ENCODE results near the gene DNAJC22. TPM values are rescaled to one million over a fixed set of nuclear protein-coding genes. Genes with fewer than 3 reads are reported as not detected.
"Not testable (repeated sequence)": the region's sequence is repeated elsewhere in the genome, so short reads cannot be mapped to it uniquely, and the experiment has no call there.

DNAJC22 gene
- total RNA-seq, 4 donors from 2014 or later: 5.0 to 57.8 (median 56.4) TPM

GRCh38 chr12:49377386-49377785 lies 30.7 kb downstream of the DNAJC22 start:
- no peak for DNase-seq
- H3K4me1 ChIP-seq: no peaks in the 10 kb centered on the region
- H3K36me3 ChIP-seq: no peaks in the 10 kb centered on the region
- no peak overlapping the region for H3K4me3 ChIP-seq
- no peaks in the 10 kb centered on the region for H3K9me3 ChIP-seq
- H3K27me3 ChIP-seq: no peaks in the 10 kb centered on the region
- H3K27ac ChIP-seq: no peak overlapping the region
- TF ChIP-seq, protein P1, sequence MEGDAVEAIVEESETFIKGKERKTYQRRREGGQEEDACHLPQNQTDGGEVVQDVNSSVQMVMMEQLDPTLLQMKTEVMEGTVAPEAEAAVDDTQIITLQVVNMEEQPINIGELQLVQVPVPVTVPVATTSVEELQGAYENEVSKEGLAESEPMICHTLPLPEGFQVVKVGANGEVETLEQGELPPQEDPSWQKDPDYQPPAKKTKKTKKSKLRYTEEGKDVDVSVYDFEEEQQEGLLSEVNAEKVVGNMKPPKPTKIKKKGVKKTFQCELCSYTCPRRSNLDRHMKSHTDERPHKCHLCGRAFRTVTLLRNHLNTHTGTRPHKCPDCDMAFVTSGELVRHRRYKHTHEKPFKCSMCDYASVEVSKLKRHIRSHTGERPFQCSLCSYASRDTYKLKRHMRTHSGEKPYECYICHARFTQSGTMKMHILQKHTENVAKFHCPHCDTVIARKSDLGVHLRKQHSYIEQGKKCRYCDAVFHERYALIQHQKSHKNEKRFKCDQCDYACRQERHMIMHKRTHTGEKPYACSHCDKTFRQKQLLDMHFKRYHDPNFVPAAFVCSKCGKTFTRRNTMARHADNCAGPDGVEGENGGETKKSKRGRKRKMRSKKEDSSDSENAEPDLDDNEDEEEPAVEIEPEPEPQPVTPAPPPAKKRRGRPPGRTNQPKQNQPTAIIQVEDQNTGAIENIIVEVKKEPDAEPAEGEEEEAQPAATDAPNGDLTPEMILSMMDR (IDR thresholded peaks at IDR 0.05): no peak
- TF ChIP-seq POLR2A (IDR thresholded peaks at IDR 0.05): no peak

GRCh38 chr12:49380184-49380583 lies 33.5 kb downstream of the DNAJC22 start:
- H3K36me3 ChIP-seq, H3K27ac ChIP-seq, H3K9me3 ChIP-seq, H3K4me1 ChIP-seq, DNase-seq, H3K27me3 ChIP-seq, H3K4me3 ChIP-seq: not testable (repeated sequence)

DNA sequence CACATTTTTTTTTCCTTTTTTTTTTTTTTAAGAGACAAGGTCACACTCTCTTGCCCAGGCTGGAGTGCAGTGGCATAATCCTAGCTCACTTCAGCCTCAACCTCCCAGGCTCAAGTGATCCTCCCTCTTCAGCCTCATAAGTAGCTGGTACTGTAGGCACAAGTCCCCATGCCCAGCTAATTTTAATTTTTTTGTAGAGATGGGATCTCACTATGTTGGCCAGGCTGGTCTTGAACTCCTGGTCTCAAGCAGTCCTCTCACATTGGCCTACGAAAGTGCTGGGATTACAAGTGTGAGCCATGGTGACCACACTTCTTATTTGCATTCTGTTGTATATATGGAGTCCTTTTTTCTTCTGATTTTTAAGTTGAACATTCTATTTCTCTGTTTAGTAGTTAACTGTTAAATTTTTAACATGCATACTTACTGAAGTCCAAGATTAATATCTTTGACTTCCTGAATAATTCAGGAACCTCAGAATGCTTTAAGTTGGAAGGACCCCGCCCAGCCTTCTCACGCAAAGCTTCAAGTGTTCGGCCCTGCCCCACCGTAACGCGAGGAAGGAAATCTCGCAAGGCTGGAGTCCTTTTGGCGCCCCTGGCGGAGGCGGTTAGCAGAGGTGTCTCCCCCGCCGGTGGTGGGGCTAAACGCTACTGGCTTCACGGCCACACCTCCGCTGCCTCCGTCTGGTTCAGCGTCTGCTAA lies 42.1 kb downstream of the DNAJC22 start:
- no peak for TF ChIP-seq POLR2A (IDR thresholded peaks at IDR 0.05)
- TF ChIP-seq, protein P1 (IDR thresholded peaks at IDR 0.05): peak in 2 of 6 experiments; percentile 17 to 29
- Histone ChIP-seq H3K27me3 (no peaks in the 10 kb centered on the region), H3K4me3 (no peak overlapping the region), H3K27ac (no peak overlapping the region), H3K4me1 (no peaks in the 10 kb centered on the region), H3K36me3 (no peaks in the 10 kb centered on the region), H3K9me3 (no peaks in the 10 kb centered on the region)
- DNase-seq: peak in 2 of 3 donors; percentile 51 to 72

DNA sequence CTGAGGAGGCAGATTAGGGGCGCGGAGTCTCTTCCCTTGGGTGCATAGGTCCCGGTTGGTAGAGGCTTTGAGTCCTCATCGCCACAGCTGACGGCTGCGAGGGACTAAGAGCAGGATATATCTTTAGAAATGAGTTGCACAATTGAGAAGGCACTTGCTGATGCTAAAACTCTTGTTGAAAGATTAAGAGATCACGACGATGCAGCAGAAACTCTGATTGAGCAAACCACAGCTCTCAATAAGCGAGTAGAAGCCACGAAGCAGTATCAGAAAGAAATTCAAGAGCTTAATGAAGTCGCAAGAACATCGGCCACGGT lies 42.7 kb downstream of the DNAJC22 start:
- Histone ChIP-seq H3K36me3 (no peaks in the 10 kb centered on the region), H3K27ac (no peak overlapping the region), H3K9me3 (no peaks in the 10 kb centered on the region), H3K27me3 (no peaks in the 10 kb centered on the region), H3K4me3 (no peak overlapping the region), H3K4me1 (no peaks in the 10 kb centered on the region)
- DNase-seq: no peak
- TF ChIP-seq, protein P1 (IDR thresholded peaks at IDR 0.05): no peak
- no peak for TF ChIP-seq POLR2A (IDR thresholded peaks at IDR 0.05)

DNA sequence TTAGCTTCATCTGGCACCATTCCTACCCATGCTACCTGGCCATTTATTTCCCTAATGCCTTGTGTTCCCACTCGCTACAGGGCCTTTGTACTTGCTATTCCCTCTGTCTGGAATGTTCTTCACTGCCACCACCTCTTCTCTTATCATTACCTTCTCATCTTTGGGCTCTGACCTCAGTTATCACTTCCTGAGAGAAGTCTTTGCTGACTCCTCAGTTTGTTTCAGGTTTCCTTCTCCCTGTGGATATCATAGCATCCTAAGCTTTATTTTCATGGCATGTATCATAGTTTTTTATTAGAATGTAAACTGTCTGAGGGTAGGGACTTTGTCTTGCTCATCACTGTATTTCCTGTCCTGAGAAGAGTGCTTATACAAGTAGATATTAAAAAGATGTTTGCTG lies 50.3 kb downstream of the DNAJC22 start:
- H3K4me1 ChIP-seq: no peaks in the 10 kb centered on the region
- DNase-seq: no peak
- TF ChIP-seq, protein P1 (IDR thresholded peaks at IDR 0.05): no peak
- H3K27ac ChIP-seq: no peak overlapping the region
- no peaks in the 10 kb centered on the region for H3K9me3 ChIP-seq
- H3K27me3 ChIP-seq: no peaks in the 10 kb centered on the region
- H3K36me3 ChIP-seq: no peaks in the 10 kb centered on the region
- H3K4me3 ChIP-seq: no peak overlapping the region

- Histone ChIP-seq H3K27ac (no peak overlapping the region), H3K27me3 (no peaks in the 10 kb centered on the region), H3K9me3 (no peaks in the 10 kb centered on the region), H3K36me3 (no peaks in the 10 kb centered on the region), H3K4me3 (no peak overlapping the region), H3K4me1 (no peaks in the 10 kb centered on the region)
- TF ChIP-seq, protein P1 (IDR thresholded peaks at IDR 0.05): no peak
- no peak for TF ChIP-seq POLR2A (IDR thresholded peaks at IDR 0.05)
- DNase-seq: no peak
Observed at GRCh38 chr12:49400304-49400703, 53.6 kb downstream of the DNAJC22 start.

Other genes with a start within 250 kb of the DNAJC22 start
- 10 to 100 TPM; 34.7 to 93.7 (median 84.7) TPM for gene LMBR1L, start 236.0 kb upstream of the DNAJC22 start, total RNA-seq
- 100 to 1,000 TPM; 154 to 578 (median 243) TPM for gene TUBA1B, start 215.5 kb upstream of the DNAJC22 start, total RNA-seq
- 10 to 100 TPM; 16.5 to 50.3 (median 37.0) TPM for gene TUBA1A, start 157.8 kb upstream of the DNAJC22 start, total RNA-seq
- 100 to 1,000 TPM; 143 to 442 (median 276) TPM for gene TUBA1C, start 81.8 kb upstream of the DNAJC22 start, total RNA-seq
- gene PRPH, start 51.7 kb upstream of the DNAJC22 start, total RNA-seq: 1 to 10 TPM in 3 of 4 donors, not detected in 1; 6.4 to 8.8 (median 6.5) TPM
- gene TROAP, start 23.6 kb upstream of the DNAJC22 start, total RNA-seq: 10 to 100 TPM in 2 of 4 donors, 1 to 10 TPM in 2; 8.0 to 28.1 (median 10.2) TPM
- gene C1QL4, start 9.7 kb upstream of the DNAJC22 start, total RNA-seq: not detected
- 10 to 100 TPM; 20.2 to 49.5 (median 24.8) TPM for gene SPATS2, start 20.6 kb downstream of the DNAJC22 start, total RNA-seq
- under 1 TPM in 2 of 4 donors, not detected in 2; 0.57 to 0.83 TPM for gene KCNH3, start 192.1 kb downstream of the DNAJC22 start, total RNA-seq
- gene MCRS1, start 221.3 kb downstream of the DNAJC22 start, total RNA-seq: 100 to 1,000 TPM in 1 of 4 donors, 10 to 100 TPM in 3; 68.0 to 107 (median 85.6) TPM

All from Peyer's patch (tissue), 4 donors.